CD14-positive monocyte (primary cell): ENCODE measurements around the gene ESPN. TPM values are rescaled to one million over a fixed set of nuclear protein-coding genes. Genes with fewer than 3 reads are reported as not detected.

ENCODE experiments used
- DNase-seq, 3 donors: peaks; one replicate each; pipeline ENCODE4 v3.0.0-alpha.2; 2011 to 2022
- H2AFZ ChIP-seq: 2 replicates; pipeline ENCODE4 v1.6.0; 2012; ENCODE audit warnings: mild to moderate bottlenecking, low read depth, low read length, inconsistent platforms; ENCODE audit not compliant: insufficient read depth, poor library complexity, severe bottlenecking
- H3K27ac ChIP-seq, 2 donors: 1 replicate in 1 of 2; 2 replicates in 1 of 2; pipeline ENCODE4 v1.5.1; 2012 to 2013; ENCODE audit warnings: low read length in 2 of 2, control low read depth in 1 of 2, inconsistent platforms in 1 of 2, low read depth in 1 of 2, mild to moderate bottlenecking in 1 of 2
- H3K27me3 ChIP-seq, 2 donors: one replicate each; pipeline versions ENCODE4 v1.6.0 to v1.6.1; 2011 to 2013; ENCODE audit warnings: low read length in 2 of 2; ENCODE audit not compliant: control insufficient read depth in 2 of 2, insufficient read depth in 2 of 2
- H3K36me3 ChIP-seq, 2 donors: replicated peaks in 1 of 2; 1 replicate in 1 of 2; 2 replicates in 1 of 2; pipeline versions ENCODE4 v1.5.1 to v1.6.1; 2012 to 2013; ENCODE audit warnings: low read length in 2 of 2, control low read depth in 1 of 2, inconsistent platforms in 1 of 2, mild to moderate bottlenecking in 1 of 2; ENCODE audit not compliant: insufficient read depth in 2 of 2, control insufficient read depth in 1 of 2
- H3K4me1 ChIP-seq, 2 donors: 1 replicate in 1 of 2; 2 replicates in 1 of 2; pipeline versions ENCODE4 v1.5.1 to v1.6.1; 2012 to 2013; ENCODE audit warnings: low read length in 2 of 2, control low read depth in 1 of 2, inconsistent platforms in 1 of 2, mild to moderate bottlenecking in 1 of 2, moderate library complexity in 1 of 2; ENCODE audit not compliant: insufficient read depth in 2 of 2, control insufficient read depth in 1 of 2
- H3K4me2 ChIP-seq: replicated peaks from 2 replicates; pipeline ENCODE3; 2012; ENCODE audit warnings: low read length, moderate library complexity, mild to moderate bottlenecking; ENCODE audit not compliant: poor library complexity, severe bottlenecking; ENCODE audit errors: extremely low read depth
- H3K4me3 ChIP-seq, 3 experiments: fragments of 200-600 bp in 1 of 3; sonication (generic) in 1 of 3; replicated peaks in 1 of 3; 1 replicate in 2 of 3; 2 replicates in 1 of 3; pipeline ENCODE4 v1.5.1; 2011 to 2013; ENCODE audit warnings: low read length in 3 of 3, mild to moderate bottlenecking in 3 of 3, control low read depth in 2 of 3, low read depth in 2 of 3, inconsistent platforms in 1 of 3, moderate library complexity in 1 of 3
- H3K79me2 ChIP-seq: 2 replicates; pipeline ENCODE4 v1.6.0; 2012; ENCODE audit warnings: mild to moderate bottlenecking, control low read depth, inconsistent platforms, low read length, moderate library complexity; ENCODE audit not compliant: insufficient read depth
- H3K9ac ChIP-seq: 2 replicates; pipeline ENCODE4 v1.6.0; 2017; ENCODE audit warnings: low read length, mild to moderate bottlenecking; ENCODE audit not compliant: insufficient read depth, poor library complexity, severe bottlenecking
- H3K9me3 ChIP-seq, 2 donors: replicated peaks in 1 of 2; 1 replicate in 1 of 2; 2 replicates in 1 of 2; pipeline versions ENCODE4 v1.5.1 to v1.6.1; 2012 to 2013; ENCODE audit warnings: low read length in 2 of 2, control low read depth in 1 of 2; ENCODE audit not compliant: control insufficient read depth in 1 of 2, insufficient read depth in 1 of 2
- H4K20me1 ChIP-seq: 2 replicates; pipeline ENCODE4 v1.6.0; 2012; ENCODE audit warnings: mild to moderate bottlenecking, low read length, control low read depth, moderate library complexity; ENCODE audit not compliant: insufficient read depth
- H3K27ac Mint-ChIP-seq, 7 donors: one replicate each; pipeline ENCODE4 v1.8.0; 2020; ENCODE audit warnings: mild to moderate bottlenecking in 7 of 7, mixed read lengths in 7 of 7, moderate library complexity in 6 of 7, inconsistent platforms in 2 of 7
- H3K27me3 Mint-ChIP-seq, 3 donors: one replicate each; pipeline ENCODE4 v1.8.0; 2021 to 2022; ENCODE audit warnings: low read depth in 3 of 3, mild to moderate bottlenecking in 3 of 3, mixed read lengths in 3 of 3, moderate library complexity in 3 of 3, inconsistent platforms in 1 of 3
- H3K36me3 Mint-ChIP-seq, 2 donors: one replicate each; pipeline ENCODE4 v1.8.0; 2020; ENCODE audit warnings: mixed read lengths in 2 of 2, inconsistent platforms in 1 of 2, mild to moderate bottlenecking in 1 of 2
- H3K4me1 Mint-ChIP-seq: one replicate; pipeline ENCODE4 v1.8.0; 2020; ENCODE audit warnings: mild to moderate bottlenecking, mixed read lengths
- H3K4me3 Mint-ChIP-seq, 2 donors: one replicate each; pipeline ENCODE4 v1.8.0; 2020; ENCODE audit warnings: mild to moderate bottlenecking in 2 of 2, mixed read lengths in 2 of 2, moderate library complexity in 1 of 2
- H3K9me3 Mint-ChIP-seq, 7 donors: one replicate each; pipeline ENCODE4 v1.8.0; 2020 to 2022; ENCODE audit warnings: mixed read lengths in 7 of 7, mild to moderate bottlenecking in 6 of 7, moderate library complexity in 6 of 7, inconsistent platforms in 2 of 7
- CTCF ChIP-seq: fragments of 200-600 bp; IDR thresholded peaks from one replicate; pipeline ENCODE4 v1.8.0; 2022; ENCODE audit warnings: antibody characterized with exemption, mild to moderate bottlenecking
- WGBS: methylation state at CpG from one replicate; pipeline ENCODE4 v1.1.5; 2013; ENCODE audit warnings: missing lambda C conversion rate; ENCODE audit not compliant: insufficient coverage; 5-methylcytosine and 5-hydroxymethylcytosine counted together
- intact Hi-C, 2 donors: fragments of 100-400 bp; cut with micrococcal nuclease; formaldehyde crosslinking; loops; one replicate each; pipeline versions ENCODE4 v1.15.0 to v1.15.1; 2023
- polyA plus RNA-seq, 3 donors: library from polyadenylated mRNA; depleted of rRNA in 1 of 3; unstranded in 2 of 3; stranded (reverse) in 1 of 3; fragments of 300-500 nt in 2 of 3; fragments of >200 nt in 1 of 3; fragmentation: Illumina TruSeq in 2 of 3; gene quantifications; 1 replicate in 2 of 3; 2 replicates in 1 of 3; pipeline ENCODE4 v1.2.3, GENCODE V29; 2012 to 2021

Gene ESPN
- polyA plus RNA-seq, 3 donors: not detected

DNA sequence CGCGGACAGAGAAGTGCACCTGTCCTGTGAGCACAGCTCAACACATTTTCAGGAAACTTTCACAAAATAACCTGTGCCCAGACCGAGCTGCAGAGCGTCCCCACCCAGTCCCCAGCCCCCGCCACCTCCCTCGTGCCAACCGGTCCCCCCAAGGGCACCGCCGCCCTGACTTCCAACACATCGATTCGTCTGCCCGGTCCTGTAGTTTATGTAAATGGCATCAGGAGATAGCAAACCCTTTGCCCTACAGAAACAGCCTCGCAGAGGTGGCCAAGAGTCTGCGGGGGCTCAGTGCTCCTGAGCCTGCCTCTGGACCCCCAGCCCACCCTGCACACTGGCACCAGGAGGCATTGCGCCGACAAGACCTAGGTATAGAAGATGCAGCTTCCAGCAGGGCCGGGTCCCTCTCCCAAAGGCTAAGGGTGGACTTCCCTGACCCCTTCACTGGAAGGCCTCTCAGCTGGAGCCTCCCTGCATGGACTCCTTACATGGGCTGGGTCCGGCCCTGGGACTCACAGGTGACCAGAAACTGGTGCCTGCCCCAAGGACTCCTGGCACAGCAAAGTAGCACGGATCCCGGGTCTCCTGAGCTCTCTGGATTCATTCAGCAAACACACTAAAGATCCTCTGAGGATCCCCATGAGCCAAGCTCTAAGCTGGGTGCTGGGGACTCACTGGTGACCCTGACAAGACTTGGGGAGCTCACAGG, 73.4 kb downstream of the ESPN start:
- Mint-ChIP-seq H3K27ac (no peak overlapping the region), H3K27me3 (peaks cover 47 to 54% (median 49%) of the 10 kb centered on the region in 3 donors), H3K9me3 (peaks cover 0 to 6% (median 2%) of the 10 kb centered on the region in 7 donors), H3K4me3 (peak overlapping the region; percentile 41 to 79), H3K36me3 (peaks cover 0 to 3% of the 10 kb centered on the region in 2 donors), H3K4me1 (peaks cover 6% of the 10 kb centered on the region)
- Histone ChIP-seq H3K9me3 (peaks cover 0 to 4% of the 10 kb centered on the region in 2 donors), H3K27ac (no peak overlapping the region), H3K4me2 (peak overlapping the region; percentile 23), H3K36me3 (no peaks in the 10 kb centered on the region), H3K27me3 (peaks cover 7 to 39% of the 10 kb centered on the region in 2 donors), H3K79me2 (no peaks in the 10 kb centered on the region), H3K4me3 (no peak overlapping the region), H3K9ac (no peak overlapping the region), H2AFZ (no peak overlapping the region), H3K4me1 (no peaks in the 10 kb centered on the region), H4K20me1 (no peaks in the 10 kb centered on the region)
- DNase-seq: no peak
- no peak for TF ChIP-seq CTCF
- intact Hi-C loops: no loop called here
- 65% methylated on average over 11 of the region's 20 CpGs for WGBS

GRCh38 chr1:6498576-6499111, 74.1 kb downstream of the ESPN start:
- Histone ChIP-seq H4K20me1 (no peaks in the 10 kb centered on the region), H3K9ac (no peak overlapping the region), H3K79me2 (no peaks in the 10 kb centered on the region), H3K27ac (no peak overlapping the region), H3K9me3 (peaks cover 0 to 4% of the 10 kb centered on the region in 2 donors), H2AFZ (no peak overlapping the region), H3K4me1 (no peaks in the 10 kb centered on the region), H3K4me2 (no peak overlapping the region), H3K4me3 (no peak overlapping the region), H3K27me3 (peaks cover 7 to 39% of the 10 kb centered on the region in 2 donors), H3K36me3 (no peaks in the 10 kb centered on the region)
- intact Hi-C loops: no loop called here
- Mint-ChIP-seq H3K27ac (no peak overlapping the region), H3K4me3 (peak overlapping the region in 1 of 2 donors; percentile 48), H3K4me1 (peaks cover 6% of the 10 kb centered on the region), H3K36me3 (peaks cover 0 to 3% of the 10 kb centered on the region in 2 donors), H3K9me3 (peaks cover 0 to 6% (median 2%) of the 10 kb centered on the region in 7 donors), H3K27me3 (peaks cover 47 to 51% (median 50%) of the 10 kb centered on the region in 3 donors)
- 88% methylated on average over 10 of the region's 13 CpGs for WGBS
- no peak for TF ChIP-seq CTCF
- no peak for DNase-seq
